Mucosa of stomach (tissue), 1 donor: ENCODE measurements around the gene AMOTL2.

ENCODE experiments used
- H3K27me3 ChIP-seq: one replicate; pipeline ENCODE4 v1.7.0; 2013; ENCODE audit warnings: mild to moderate bottlenecking, low read length; ENCODE audit not compliant: control insufficient read depth, insufficient read depth
- H3K36me3 ChIP-seq: one replicate; pipeline ENCODE4 v1.7.0; 2013; ENCODE audit warnings: low read length; ENCODE audit not compliant: control insufficient read depth, insufficient read depth
- H3K4me1 ChIP-seq: one replicate; pipeline ENCODE4 v1.7.0; 2013; ENCODE audit warnings: mild to moderate bottlenecking, low read length; ENCODE audit not compliant: control insufficient read depth, insufficient read depth
- H3K4me3 ChIP-seq: one replicate; pipeline ENCODE4 v1.7.0; 2013; ENCODE audit warnings: low read length
- H3K9ac ChIP-seq: one replicate; pipeline ENCODE4 v1.7.0; 2013; ENCODE audit warnings: mild to moderate bottlenecking, low read length, moderate library complexity
- H3K9me3 ChIP-seq: one replicate; pipeline ENCODE4 v1.7.0; 2013; ENCODE audit warnings: mild to moderate bottlenecking, low read length, moderate library complexity; ENCODE audit not compliant: control insufficient read depth
- donor health status: Pancreatic carcinoma.

The AMOTL2 gene

GRCh38 chr3:134362221-134362620 is 12.0 kb downstream of the AMOTL2 start:
- no peak overlapping the region for H3K9ac ChIP-seq

GRCh38 chr3:134361162-134361835 is 12.9 kb downstream of the AMOTL2 start:
- Histone ChIP-seq H3K36me3 (peaks cover 61% of the 10 kb centered on the region), H3K27me3 (no peaks in the 10 kb centered on the region), H3K4me1 (peaks cover 69% of the 10 kb centered on the region), H3K9ac (no peak overlapping the region), H3K9me3 (no peaks in the 10 kb centered on the region), H3K4me3 (no peak overlapping the region)

More at GRCh38 chr3:134362221-134362620, 12.0 kb downstream of the AMOTL2 start:
- H3K4me3 ChIP-seq = no peak overlapping the region
- H3K9me3 ChIP-seq = no peaks in the 10 kb centered on the region
- H3K36me3 ChIP-seq = peaks cover 61% of the 10 kb centered on the region
- H3K27me3 ChIP-seq = no peaks in the 10 kb centered on the region
- H3K4me1 ChIP-seq = peaks cover 69% of the 10 kb centered on the region

GRCh38 chr3:134360046-134360445 is 14.2 kb downstream of the AMOTL2 start:
- no peaks in the 10 kb centered on the region for H3K27me3 ChIP-seq
- H3K9me3 ChIP-seq = no peaks in the 10 kb centered on the region
- H3K36me3 ChIP-seq = peaks cover 54% of the 10 kb centered on the region
- peaks cover 68% of the 10 kb centered on the region for H3K4me1 ChIP-seq
- H3K9ac ChIP-seq = no peak overlapping the region
- H3K4me3 ChIP-seq = no peak overlapping the region

GRCh38 chr3:134359121-134360010 is 14.9 kb downstream of the AMOTL2 start:
- Histone ChIP-seq H3K9me3 (no peaks in the 10 kb centered on the region), H3K9ac (no peak overlapping the region), H3K36me3 (peaks cover 54% of the 10 kb centered on the region), H3K27me3 (no peaks in the 10 kb centered on the region), H3K4me1 (peaks cover 68% of the 10 kb centered on the region), H3K4me3 (no peak overlapping the region)

GRCh38 chr3:134357914-134358811 is 16.1 kb downstream of the AMOTL2 start:
- Histone ChIP-seq H3K9me3 (no peaks in the 10 kb centered on the region), H3K4me3 (no peak overlapping the region), H3K4me1 (peaks cover 69% of the 10 kb centered on the region), H3K9ac (no peak overlapping the region), H3K27me3 (no peaks in the 10 kb centered on the region), H3K36me3 (peaks cover 54% of the 10 kb centered on the region)

- peaks cover 50% of the 10 kb centered on the region for H3K36me3 ChIP-seq
- no peak overlapping the region for H3K9ac ChIP-seq
- H3K27me3 ChIP-seq = no peaks in the 10 kb centered on the region
- peaks cover 70% of the 10 kb centered on the region for H3K4me1 ChIP-seq
- no peaks in the 10 kb centered on the region for H3K9me3 ChIP-seq
- H3K4me3 ChIP-seq = no peak overlapping the region
Measured at GRCh38 chr3:134357261-134357913, 16.9 kb downstream of the AMOTL2 start.

GRCh38 chr3:134356411-134357040 is 17.7 kb downstream of the AMOTL2 start:
- Histone ChIP-seq H3K4me3 (no peak overlapping the region), H3K9me3 (no peaks in the 10 kb centered on the region), H3K27me3 (no peaks in the 10 kb centered on the region), H3K4me1 (peaks cover 71% of the 10 kb centered on the region), H3K36me3 (peaks cover 42% of the 10 kb centered on the region), H3K9ac (no peak overlapping the region)

- no peaks in the 10 kb centered on the region for H3K27me3 ChIP-seq
- H3K9me3 ChIP-seq = no peaks in the 10 kb centered on the region
- H3K4me1 ChIP-seq = peaks cover 74% of the 10 kb centered on the region
- no peak overlapping the region for H3K9ac ChIP-seq
- H3K4me3 ChIP-seq = no peak overlapping the region
- H3K36me3 ChIP-seq = peaks cover 34% of the 10 kb centered on the region
Measured at GRCh38 chr3:134355416-134355815, 18.8 kb downstream of the AMOTL2 start.

GRCh38 chr3:134354612-134355251 is 19.5 kb downstream of the AMOTL2 start:
- H3K27me3 ChIP-seq = no peaks in the 10 kb centered on the region
- peaks cover 27% of the 10 kb centered on the region for H3K36me3 ChIP-seq
- H3K9me3 ChIP-seq = no peaks in the 10 kb centered on the region
- H3K4me3 ChIP-seq = no peak overlapping the region
- peaks cover 72% of the 10 kb centered on the region for H3K4me1 ChIP-seq
- H3K9ac ChIP-seq = no peak overlapping the region

- H3K36me3 ChIP-seq = peaks cover 21% of the 10 kb centered on the region
- peaks cover 71% of the 10 kb centered on the region for H3K4me1 ChIP-seq
- H3K9me3 ChIP-seq = no peaks in the 10 kb centered on the region
- no peak overlapping the region for H3K4me3 ChIP-seq
- no peak overlapping the region for H3K9ac ChIP-seq
- no peaks in the 10 kb centered on the region for H3K27me3 ChIP-seq
Measured at GRCh38 chr3:134353831-134354611, 20.2 kb downstream of the AMOTL2 start.
